HepG2 (cell line): ENCODE measurements around the gene ARFGAP3. TPM values are rescaled to one million over a fixed set of nuclear protein-coding genes. Genes with fewer than 3 reads are reported as not detected.

Experiments used
- ARHGAP35 ChIP-seq: sonication (generic); formaldehyde crosslinking; IDR thresholded peaks from 2 replicates; pipeline ENCODE4 v1.9.0; 2022; ENCODE audit warnings: mild to moderate bottlenecking, inconsistent platforms, moderate library complexity, missing genetic modification reagents, borderline replicate concordance
- ATAD3A ChIP-seq: sonication (generic); formaldehyde crosslinking; IDR thresholded peaks from 2 replicates; pipeline ENCODE4 v1.4.0; 2020; ENCODE audit warnings: missing genetic modification reagents
- BRF2 ChIP-seq: sonication (generic); formaldehyde crosslinking; IDR thresholded peaks from 2 replicates; pipeline ENCODE4 v1.8.1; 2022; ENCODE audit warnings: mild to moderate bottlenecking, missing genetic modification reagents
- CBX2 ChIP-seq, 2 experiments: fragments of 200-600 bp in 1 of 2; sonication (generic); formaldehyde crosslinking in 1 of 2; IDR thresholded peaks; 2 replicates each; pipeline versions ENCODE4 v1.7.0 to v1.8.1; 2018 to 2022; ENCODE audit warnings: low read depth in 2 of 2, low read length in 1 of 2, mild to moderate bottlenecking in 1 of 2, missing genetic modification reagents in 1 of 2
- CENPT ChIP-seq: sonication (generic); formaldehyde crosslinking; IDR thresholded peaks from 2 replicates; pipeline ENCODE4 v1.8.0; 2022; ENCODE audit warnings: low read depth, mild to moderate bottlenecking, moderate library complexity, missing genetic modification reagents
- DNMT3B ChIP-seq: conservative IDR thresholded peaks from 2 replicates; pipeline ENCODE4 v1.6.1; 2016; ENCODE audit warnings: missing biosample characterization, control low read depth
- ELF3 ChIP-seq: IDR thresholded peaks from 2 replicates; pipeline ENCODE4 v1.6.1; 2016; ENCODE audit warnings: missing genetic modification reagents, missing compliant biosample characterization
- ETV5 ChIP-seq: IDR thresholded peaks from 2 replicates; pipeline ENCODE4 v1.6.1; 2018; ENCODE audit warnings: missing biosample characterization, missing genetic modification reagents, inconsistent platforms, borderline replicate concordance
- GFI1 ChIP-seq: sonication (generic); formaldehyde crosslinking; IDR thresholded peaks from 2 replicates; pipeline ENCODE4 v1.5.0; 2020; ENCODE audit warnings: missing genetic modification reagents, mild to moderate bottlenecking, borderline replicate concordance
- KAT8 ChIP-seq: IDR thresholded peaks from 2 replicates; pipeline ENCODE4 v1.6.1; 2016; ENCODE audit warnings: missing genetic modification reagents, missing compliant biosample characterization
- MED1 ChIP-seq: sonication (generic); formaldehyde crosslinking; IDR thresholded peaks from 2 replicates; pipeline ENCODE4 v1.4.0; 2020; ENCODE audit warnings: missing genetic modification reagents
- MEIS2 ChIP-seq: sonication (generic); formaldehyde crosslinking; IDR thresholded peaks from 2 replicates; pipeline ENCODE4 v1.9.0; 2021; ENCODE audit warnings: mild to moderate bottlenecking, missing genetic modification reagents
- NFIB ChIP-seq: sonication (generic); formaldehyde crosslinking; IDR thresholded peaks from 2 replicates; pipeline ENCODE4 v1.9.0; 2021; ENCODE audit warnings: missing genetic modification reagents, mild to moderate bottlenecking, borderline replicate concordance
- RBM39 ChIP-seq: fragments of 200-400 bp; formaldehyde crosslinking; IDR thresholded peaks from one replicate; pipeline ENCODE4 v1.6.1; 2018; ENCODE audit warnings: antibody characterized with exemption, mild to moderate bottlenecking, low read depth, low read length; ENCODE audit not compliant: poor library complexity, severe bottlenecking
- SMAD1 ChIP-seq: sonication (generic); formaldehyde crosslinking; IDR thresholded peaks from 2 replicates; pipeline ENCODE4 v1.4.0; 2020; ENCODE audit warnings: missing genetic modification reagents, low read depth, mild to moderate bottlenecking, borderline replicate concordance
- SNRNP70 ChIP-seq: fragments of 200-400 bp; formaldehyde crosslinking; IDR thresholded peaks from 2 replicates; pipeline ENCODE4 v1.6.1; 2017; ENCODE audit warnings: mild to moderate bottlenecking, low read depth, low read length, moderate library complexity
- SOX13 ChIP-seq, 3 experiments: fragments of 450-650 bp in 1 of 3; sonication (generic) in 1 of 3; formaldehyde crosslinking in 1 of 3; IDR thresholded peaks in 2 of 3; conservative IDR thresholded peaks in 1 of 3; 2 replicates each; pipeline versions ENCODE4 v1.5.0 to v1.6.1; 2016 to 2020; ENCODE audit warnings: antibody characterized with exemption in 1 of 3, mild to moderate bottlenecking in 1 of 3, missing compliant biosample characterization in 1 of 3, missing genetic modification reagents in 1 of 3, moderate library complexity in 1 of 3
- ZFP1 ChIP-seq: IDR thresholded peaks from 2 replicates; pipeline ENCODE4 v1.6.1; 2016
- ZFP82 ChIP-seq: sonication (generic); formaldehyde crosslinking; IDR thresholded peaks from 2 replicates; pipeline ENCODE4 v1.5.1; 2020; ENCODE audit warnings: mild to moderate bottlenecking, missing genetic modification reagents, borderline replicate concordance
- ZNF205 ChIP-seq: IDR thresholded peaks from 2 replicates; pipeline ENCODE4 v1.6.1; 2018; ENCODE audit warnings: missing biosample characterization, missing genetic modification reagents
- ZNF33A ChIP-seq: sonication (generic); formaldehyde crosslinking; IDR thresholded peaks from 2 replicates; pipeline ENCODE4 v1.5.1; 2020; ENCODE audit warnings: missing genetic modification reagents, mild to moderate bottlenecking, moderate library complexity, borderline replicate concordance
- ZNF354B ChIP-seq: sonication (generic); formaldehyde crosslinking; IDR thresholded peaks from 2 replicates; pipeline ENCODE4 v1.8.0; 2022; ENCODE audit warnings: mild to moderate bottlenecking, missing genetic modification reagents
- ZNF614 ChIP-seq: IDR thresholded peaks from 2 replicates; pipeline ENCODE4 v1.6.1; 2018; ENCODE audit warnings: missing biosample characterization, missing genetic modification reagents, inconsistent platforms, borderline replicate concordance
- ZSCAN31 ChIP-seq: sonication (generic); formaldehyde crosslinking; IDR thresholded peaks from 2 replicates; pipeline ENCODE4 v1.5.0; 2020; ENCODE audit warnings: low read depth, mild to moderate bottlenecking, missing genetic modification reagents
- polyA plus RNA-seq, 8 experiments: library from polyadenylated mRNA; depleted of rRNA in 3 of 8; stranded (reverse) in 7 of 8; unstranded in 1 of 8; fragments of >200 nt; fragmentation: Illumina TruSeq in 4 of 8; extraction: Trizol in 4 of 8; gene quantifications; 2 replicates each; pipeline versions ENCODE4 v1.2.1 to v1.2.3, GENCODE V29; 2011 to 2016; ENCODE audit warnings: low read depth in 4 of 8, missing spikeins in 1 of 8, mixed read lengths in 1 of 8; ENCODE audit not compliant: insufficient read depth in 1 of 8
- total RNA-seq, 5 experiments: library from RNA; depleted of rRNA; stranded (reverse); fragments of >200 nt; fragmentation: Illumina TruSeq; extraction: Trizol; gene quantifications; 2 replicates each; pipeline ENCODE4 v1.2.3, GENCODE V29; 2016; ENCODE audit warnings: low read depth in 1 of 5
- TF ChIP-seq, protein P1 (sequence below): IDR thresholded peaks from 2 replicates; pipeline ENCODE4 v1.4.0; 2020; ENCODE audit warnings: mild to moderate bottlenecking, missing genetic modification reagents
- TF ChIP-seq, protein P2 (sequence below): sonication (generic); formaldehyde crosslinking; IDR thresholded peaks from 2 replicates; pipeline ENCODE4 v1.4.0; 2020; ENCODE audit warnings: missing genetic modification reagents

Gene ARFGAP3
- total and polyA plus RNA-seq, 2 of the 13 experiments (the other 11 are each of a cell fraction or from before 2014, with no cell fraction given) = 41.7 to 61.6 TPM

GRCh38 chr22:42780070-42780540, 77.0 kb downstream of the ARFGAP3 start (continued):
- TF ChIP-seq, protein P1, sequence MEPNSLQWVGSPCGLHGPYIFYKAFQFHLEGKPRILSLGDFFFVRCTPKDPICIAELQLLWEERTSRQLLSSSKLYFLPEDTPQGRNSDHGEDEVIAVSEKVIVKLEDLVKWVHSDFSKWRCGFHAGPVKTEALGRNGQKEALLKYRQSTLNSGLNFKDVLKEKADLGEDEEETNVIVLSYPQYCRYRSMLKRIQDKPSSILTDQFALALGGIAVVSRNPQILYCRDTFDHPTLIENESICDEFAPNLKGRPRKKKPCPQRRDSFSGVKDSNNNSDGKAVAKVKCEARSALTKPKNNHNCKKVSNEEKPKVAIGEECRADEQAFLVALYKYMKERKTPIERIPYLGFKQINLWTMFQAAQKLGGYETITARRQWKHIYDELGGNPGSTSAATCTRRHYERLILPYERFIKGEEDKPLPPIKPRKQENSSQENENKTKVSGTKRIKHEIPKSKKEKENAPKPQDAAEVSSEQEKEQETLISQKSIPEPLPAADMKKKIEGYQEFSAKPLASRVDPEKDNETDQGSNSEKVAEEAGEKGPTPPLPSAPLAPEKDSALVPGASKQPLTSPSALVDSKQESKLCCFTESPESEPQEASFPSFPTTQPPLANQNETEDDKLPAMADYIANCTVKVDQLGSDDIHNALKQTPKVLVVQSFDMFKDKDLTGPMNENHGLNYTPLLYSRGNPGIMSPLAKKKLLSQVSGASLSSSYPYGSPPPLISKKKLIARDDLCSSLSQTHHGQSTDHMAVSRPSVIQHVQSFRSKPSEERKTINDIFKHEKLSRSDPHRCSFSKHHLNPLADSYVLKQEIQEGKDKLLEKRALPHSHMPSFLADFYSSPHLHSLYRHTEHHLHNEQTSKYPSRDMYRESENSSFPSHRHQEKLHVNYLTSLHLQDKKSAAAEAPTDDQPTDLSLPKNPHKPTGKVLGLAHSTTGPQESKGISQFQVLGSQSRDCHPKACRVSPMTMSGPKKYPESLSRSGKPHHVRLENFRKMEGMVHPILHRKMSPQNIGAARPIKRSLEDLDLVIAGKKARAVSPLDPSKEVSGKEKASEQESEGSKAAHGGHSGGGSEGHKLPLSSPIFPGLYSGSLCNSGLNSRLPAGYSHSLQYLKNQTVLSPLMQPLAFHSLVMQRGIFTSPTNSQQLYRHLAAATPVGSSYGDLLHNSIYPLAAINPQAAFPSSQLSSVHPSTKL (CRISPR knock-in tag) = peak; percentile 42; the same call in 1 of the 2 replicates
- TF ChIP-seq ZFP82 = no peak
- TF ChIP-seq NFIB = no peak
- no peak for TF ChIP-seq DNMT3B (CRISPR knock-in tag)
- TF ChIP-seq MED1 (CRISPR knock-in tag) = no peak
- peak; percentile 100 for TF ChIP-seq ZNF614
- TF ChIP-seq ZFP1 (CRISPR knock-in tag) = no peak
- no peak for TF ChIP-seq CBX2 (IDR thresholded peaks at IDR 0.05; ENCODE audit: low read depth, low read length)
- TF ChIP-seq CBX2 (CRISPR knock-in tag; IDR thresholded peaks at IDR 0.05; ENCODE audit: low read depth) = no peak
- TF ChIP-seq ZNF33A (CRISPR knock-in tag) = no peak
- TF ChIP-seq KAT8 = 0 out of 2 replicates have a peak, but pooled peaks have one; percentile 16
- TF ChIP-seq ZNF354B (CRISPR knock-in tag) = no peak
- no peak for TF ChIP-seq CENPT (CRISPR knock-in tag)
- TF ChIP-seq RBM39 = no peak
- TF ChIP-seq ZNF205 (CRISPR knock-in tag) = peak; percentile 17; the same call in 1 of the 2 replicates
- TF ChIP-seq ELF3 (CRISPR knock-in tag) = peak; percentile 68
- no peak for TF ChIP-seq SOX13 (IDR thresholded peaks at IDR 0.05)
- peak in 1 of 2 experiments; percentile 46; a peak in 1 of 4 replicates for TF ChIP-seq SOX13 (CRISPR knock-in tag; conservative IDR thresholded peaks at IDR 0.05 in 1 of 2, IDR thresholded peaks at IDR 0.05 in 1 of 2)
- no peak for TF ChIP-seq ZSCAN31
- TF ChIP-seq, protein P2, sequence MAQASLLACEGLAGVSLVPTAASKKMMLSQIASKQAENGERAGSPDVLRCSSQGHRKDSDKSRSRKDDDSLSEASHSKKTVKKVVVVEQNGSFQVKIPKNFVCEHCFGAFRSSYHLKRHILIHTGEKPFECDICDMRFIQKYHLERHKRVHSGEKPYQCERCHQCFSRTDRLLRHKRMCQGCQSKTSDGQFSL (CRISPR knock-in tag) = no peak
- TF ChIP-seq SNRNP70 = no peak
- no peak for TF ChIP-seq ATAD3A
- TF ChIP-seq GFI1 (CRISPR knock-in tag) = no peak
- no peak for TF ChIP-seq BRF2 (CRISPR knock-in tag)
- TF ChIP-seq MEIS2 (CRISPR knock-in tag) = no peak
- TF ChIP-seq ARHGAP35 (CRISPR knock-in tag) = no peak
- TF ChIP-seq ETV5 (CRISPR knock-in tag) = peak; percentile 16; the same call in 1 of the 2 replicates
- no peak for TF ChIP-seq SMAD1 (CRISPR knock-in tag)
